ENCODE results near the gene ZCCHC14. TPM values are rescaled to one million over a fixed set of nuclear protein-coding genes. Genes with fewer than 3 reads are reported as not detected.
A peak's percentile ranks its signal among the peaks of the same experiment; 100 is the strongest.

The ZCCHC14 gene
- total and polyA plus RNA-seq, 2 of the 13 experiments (the other 11 are each of a cell fraction or from before 2014, with no cell fraction given): 12.4 to 12.5 TPM

DNA sequence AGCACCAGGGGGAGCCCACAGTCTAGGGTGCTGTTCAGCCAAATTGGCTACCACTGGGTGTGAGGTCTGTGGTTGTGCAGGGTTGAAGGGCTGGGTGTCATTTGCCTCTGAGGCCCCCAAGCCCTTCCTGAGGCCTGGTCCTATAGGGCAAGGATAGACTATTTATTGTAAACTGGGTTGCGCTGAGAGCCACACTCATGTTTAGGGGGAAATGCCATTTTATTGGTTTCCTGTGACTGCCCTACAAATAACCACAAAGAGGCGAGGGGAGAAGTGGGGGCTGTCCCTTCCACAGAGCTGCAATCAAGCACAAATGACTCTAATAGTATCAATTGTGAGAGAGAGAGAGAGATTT lies 3.6 kb upstream of the ZCCHC14 start (continued):
- TF ChIP-seq PRDM15 (CRISPR knock-in tag; IDR thresholded peaks at IDR 0.05) (no peak), ZNF550 (CRISPR knock-in tag; IDR thresholded peaks at IDR 0.05; ENCODE audit: borderline replicate concordance) (0 out of 2 replicates have a peak, but pooled peaks have one; percentile 53), JUN (CRISPR knock-in tag; IDR thresholded peaks at IDR 0.05) (no peak), ZNF549 (CRISPR knock-in tag; IDR thresholded peaks at IDR 0.05) (no peak), TRIM24 (CRISPR knock-in tag; IDR thresholded peaks at IDR 0.05) (no peak), ZNF7 (CRISPR knock-in tag; IDR thresholded peaks at IDR 0.05) (no peak), ZMAT3 (CRISPR knock-in tag; conservative IDR thresholded peaks at IDR 0.05) (no peak), ZNF318 (CRISPR knock-in tag; IDR thresholded peaks at IDR 0.05) (no peak), TCF7 (IDR thresholded peaks at IDR 0.05; ENCODE audit: low read depth) (no peak), SMAD3 (CRISPR knock-in tag; IDR thresholded peaks at IDR 0.05) (no peak), EZH2 (conservative IDR thresholded peaks at IDR 0.05; ENCODE audit: low read depth, low read length) (no peak), SATB2 (CRISPR knock-in tag; IDR thresholded peaks at IDR 0.05) (no peak), SAFB2 (CRISPR knock-in tag; IDR thresholded peaks at IDR 0.05; ENCODE audit: borderline replicate concordance, low read depth) (no peak), ZMAT5 (CRISPR knock-in tag; IDR thresholded peaks at IDR 0.05; ENCODE audit: borderline replicate concordance, low read depth) (no peak), ZNF83 (CRISPR knock-in tag; IDR thresholded peaks at IDR 0.05; ENCODE audit: borderline replicate concordance) (0 out of 2 replicates have a peak, but pooled peaks have one; percentile 7), MED1 (CRISPR knock-in tag; IDR thresholded peaks at IDR 0.05) (no peak)
- TF ChIP-seq, protein P1, sequence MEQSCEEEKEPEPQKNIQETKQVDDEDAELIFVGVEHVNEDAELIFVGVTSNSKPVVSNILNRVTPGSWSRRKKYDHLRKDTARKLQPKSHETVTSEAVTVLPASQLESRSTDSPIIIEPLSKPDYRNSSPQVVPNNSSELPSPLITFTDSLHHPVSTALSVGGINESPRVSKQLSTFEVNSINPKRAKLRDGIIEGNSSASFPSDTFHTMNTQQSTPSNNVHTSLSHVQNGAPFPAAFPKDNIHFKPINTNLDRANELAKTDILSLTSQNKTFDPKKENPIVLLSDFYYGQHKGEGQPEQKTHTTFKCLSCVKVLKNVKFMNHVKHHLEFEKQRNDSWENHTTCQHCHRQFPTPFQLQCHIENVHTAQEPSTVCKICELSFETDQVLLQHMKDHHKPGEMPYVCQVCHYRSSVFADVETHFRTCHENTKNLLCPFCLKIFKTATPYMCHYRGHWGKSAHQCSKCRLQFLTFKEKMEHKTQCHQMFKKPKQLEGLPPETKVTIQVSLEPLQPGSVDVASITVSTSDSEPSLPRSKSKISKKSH (CRISPR knock-in tag; IDR thresholded peaks at IDR 0.05; ENCODE audit: borderline replicate concordance): no peak

Measured in HepG2 (cell line).